Measurements from ENCODE around the gene GMDS.

- TF ChIP-seq, protein P1, sequence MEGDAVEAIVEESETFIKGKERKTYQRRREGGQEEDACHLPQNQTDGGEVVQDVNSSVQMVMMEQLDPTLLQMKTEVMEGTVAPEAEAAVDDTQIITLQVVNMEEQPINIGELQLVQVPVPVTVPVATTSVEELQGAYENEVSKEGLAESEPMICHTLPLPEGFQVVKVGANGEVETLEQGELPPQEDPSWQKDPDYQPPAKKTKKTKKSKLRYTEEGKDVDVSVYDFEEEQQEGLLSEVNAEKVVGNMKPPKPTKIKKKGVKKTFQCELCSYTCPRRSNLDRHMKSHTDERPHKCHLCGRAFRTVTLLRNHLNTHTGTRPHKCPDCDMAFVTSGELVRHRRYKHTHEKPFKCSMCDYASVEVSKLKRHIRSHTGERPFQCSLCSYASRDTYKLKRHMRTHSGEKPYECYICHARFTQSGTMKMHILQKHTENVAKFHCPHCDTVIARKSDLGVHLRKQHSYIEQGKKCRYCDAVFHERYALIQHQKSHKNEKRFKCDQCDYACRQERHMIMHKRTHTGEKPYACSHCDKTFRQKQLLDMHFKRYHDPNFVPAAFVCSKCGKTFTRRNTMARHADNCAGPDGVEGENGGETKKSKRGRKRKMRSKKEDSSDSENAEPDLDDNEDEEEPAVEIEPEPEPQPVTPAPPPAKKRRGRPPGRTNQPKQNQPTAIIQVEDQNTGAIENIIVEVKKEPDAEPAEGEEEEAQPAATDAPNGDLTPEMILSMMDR (IDR thresholded peaks at IDR 0.05), result no peak
- TF ChIP-seq POLR2A (IDR thresholded peaks at IDR 0.05), result no peak
Observed at GRCh38 chr6:2216794-2217383, 28.5 kb downstream of the GMDS start.
